ENCODE data around the gene NANS. TPM values are rescaled to one million over a fixed set of nuclear protein-coding genes. Genes with fewer than 3 reads are reported as not detected.

NANS gene
- total RNA-seq, 1 experiment from 2014 or later: 48.9 TPM

DNA sequence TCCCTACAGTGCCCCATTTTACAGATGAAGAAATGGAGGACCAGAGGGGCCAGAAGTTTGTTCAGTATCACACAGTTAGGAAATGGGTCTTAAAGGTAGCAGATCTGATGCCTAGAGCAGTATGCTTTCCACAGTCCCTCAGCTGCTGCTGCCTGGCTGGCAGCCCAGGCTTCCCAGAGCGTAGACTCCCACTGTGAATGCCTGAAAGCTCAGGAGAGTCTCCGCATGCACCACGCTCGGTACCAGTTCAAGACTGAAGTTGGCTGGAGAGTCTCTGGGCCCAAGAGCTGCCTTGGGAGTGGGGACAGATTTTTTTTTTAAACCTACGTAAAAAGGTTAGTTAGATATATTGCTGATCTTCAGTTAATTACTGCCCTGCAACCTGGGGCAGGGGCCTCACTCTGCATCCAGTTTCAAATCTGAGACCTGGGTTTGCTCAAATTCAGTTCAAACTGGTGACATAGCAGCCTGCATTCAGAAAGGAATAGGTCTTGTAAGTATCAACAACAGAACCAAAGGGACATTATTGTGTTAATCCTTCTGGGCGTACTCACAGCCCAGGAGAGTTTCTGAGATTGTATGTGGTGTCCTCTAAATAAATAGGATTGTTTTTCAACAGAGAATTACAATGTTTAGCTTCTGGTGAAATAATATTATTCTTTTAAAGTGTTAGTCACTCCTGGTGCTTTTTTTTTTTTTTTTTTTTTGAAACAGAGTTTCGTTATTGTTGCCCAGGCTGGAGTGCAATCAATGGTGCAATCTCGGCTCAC is 8.3 kb downstream of the NANS start:
- intact Hi-C loops (cut with micrococcal nuclease): no loop called here
- DNase-seq (ENCODE audit: low read depth, low spot score) (no peak), ATAC-seq (no peak)
- ChIA-PET POLR2A (no interaction called here), CTCF (no interaction called here), RAD21 (ENCODE audit: low non-redundant PET in 1 of 2, low total read pairs in 2 of 2, uncharacterized antibody in 2 of 2, unreplicated experiment in 2 of 2) (no interaction called here)
- no peaks in the 10 kb centered on the region for H3K27me3 ChIP-seq (ENCODE audit: insufficient read depth, low read length)
- peaks cover 27% of the 10 kb centered on the region in 2 experiments for H3K36me3 ChIP-seq (ENCODE audit: control insufficient read depth in 1 of 2, insufficient read depth in 2 of 2, low read length in 2 of 2)
- no TSS peak for BruUV-seq (replicated peaks)
- H3K4me3 ChIP-seq (replicated peaks in 1 of 2; ENCODE audit: low read depth in 1 of 2, low read length in 2 of 2): no peak overlapping the region
- peaks cover 56% of the 10 kb centered on the region for H3K79me2 ChIP-seq (ENCODE audit: insufficient read depth, low read length)
- no peaks in the 10 kb centered on the region for H4K20me1 ChIP-seq (ENCODE audit: insufficient read depth)
- H3K9me2 ChIP-seq (ENCODE audit: insufficient read depth): no peaks in the 10 kb centered on the region
- H3K9me3 ChIP-seq (ENCODE audit: control insufficient read depth in 1 of 2, insufficient read depth in 1 of 2, low read depth in 1 of 2, low read length in 2 of 2): no peaks in the 10 kb centered on the region
- TF ChIP-seq CEBPB (IDR thresholded peaks at IDR 0.05; ENCODE audit: low read depth): no peak
- no peak for TF ChIP-seq RAD21 (IDR thresholded peaks at IDR 0.05; ENCODE audit: low read depth)
- no peak for TF ChIP-seq EZH2phosphoT487 (IDR thresholded peaks at IDR 0.05; ENCODE audit: borderline replicate concordance)
- TF ChIP-seq CTCF (IDR thresholded peaks at IDR 0.05 in 2 of 3, conservative IDR thresholded peaks at IDR 0.05 in 1 of 3; ENCODE audit: borderline replicate concordance in 1 of 3, insufficient read depth in 1 of 3, low read depth in 2 of 3, low read length in 2 of 3): no peak
- no peak for TF ChIP-seq FOSL1 (IDR thresholded peaks at IDR 0.05; ENCODE audit: low read depth)
- no peak overlapping the region for H3K27ac ChIP-seq (ENCODE audit: low read depth, low read length)
- H3K4me2 ChIP-seq (ENCODE audit: low read length): no peak overlapping the region
- no peak overlapping the region for H2AFZ ChIP-seq (ENCODE audit: low read depth, low read length, poor library complexity, severe bottlenecking)
- no peak overlapping the region for H3K9ac ChIP-seq (ENCODE audit: low read length)
- H3K4me1 ChIP-seq (ENCODE audit: control insufficient read depth in 1 of 2, insufficient read depth in 2 of 2, low read length in 2 of 2): no peaks in the 10 kb centered on the region

DNA sequence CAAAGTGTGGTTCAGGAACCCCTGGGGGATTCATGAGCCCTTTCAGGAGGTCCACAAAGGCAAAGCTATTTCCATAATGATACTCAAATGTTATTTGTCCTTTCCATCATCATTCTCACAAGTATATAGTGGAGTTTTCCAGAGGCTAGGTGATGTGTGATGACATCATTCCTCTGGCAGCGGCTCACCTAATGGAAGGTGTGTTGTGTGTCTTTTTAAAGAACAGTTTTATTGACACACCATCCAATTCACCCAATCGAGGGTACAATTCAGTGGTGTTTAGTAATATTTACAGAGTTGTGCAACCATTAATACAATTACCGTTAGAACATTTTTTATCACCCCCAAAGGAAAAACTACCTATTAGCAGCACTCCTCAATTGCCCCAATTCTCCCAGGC is 9.7 kb downstream of the NANS start:
- no peaks in the 10 kb centered on the region for H4K20me1 ChIP-seq (ENCODE audit: insufficient read depth)
- H3K9me2 ChIP-seq (ENCODE audit: insufficient read depth): no peaks in the 10 kb centered on the region
- peaks cover 55% of the 10 kb centered on the region for H3K79me2 ChIP-seq (ENCODE audit: insufficient read depth, low read length)
- no TSS peak for BruUV-seq (replicated peaks)
- H3K4me3 ChIP-seq (replicated peaks in 1 of 2; ENCODE audit: low read depth in 1 of 2, low read length in 2 of 2): no peak overlapping the region
- CTCF ChIA-PET: no interaction called here
- H3K9ac ChIP-seq (ENCODE audit: low read length): no peak overlapping the region
- no peak overlapping the region for H3K27ac ChIP-seq (ENCODE audit: low read depth, low read length)
- no peak overlapping the region for H3K4me2 ChIP-seq (ENCODE audit: low read length)
- POLR2A ChIA-PET: no interaction called here
- H3K27me3 ChIP-seq (ENCODE audit: insufficient read depth, low read length): no peaks in the 10 kb centered on the region
- H3K9me3 ChIP-seq (ENCODE audit: control insufficient read depth in 1 of 2, insufficient read depth in 1 of 2, low read depth in 1 of 2, low read length in 2 of 2): no peaks in the 10 kb centered on the region
- ATAC-seq: no peak
- intact Hi-C loops (cut with micrococcal nuclease): no loop called here
- H2AFZ ChIP-seq (ENCODE audit: low read depth, low read length, poor library complexity, severe bottlenecking): no peak overlapping the region
- H3K4me1 ChIP-seq (ENCODE audit: control insufficient read depth in 1 of 2, insufficient read depth in 2 of 2, low read length in 2 of 2): no peaks in the 10 kb centered on the region
- peaks cover 27 to 29% of the 10 kb centered on the region in 2 experiments for H3K36me3 ChIP-seq (ENCODE audit: control insufficient read depth in 1 of 2, insufficient read depth in 2 of 2, low read length in 2 of 2)
- no peak for DNase-seq (ENCODE audit: low read depth, low spot score)
- RAD21 ChIA-PET (ENCODE audit: low non-redundant PET in 1 of 2, low total read pairs in 2 of 2, uncharacterized antibody in 2 of 2, unreplicated experiment in 2 of 2): no interaction called here
- TF ChIP-seq CEBPB (IDR thresholded peaks at IDR 0.05; ENCODE audit: low read depth) (no peak), RAD21 (IDR thresholded peaks at IDR 0.05; ENCODE audit: low read depth) (no peak), ZFX (IDR thresholded peaks at IDR 0.05) (no peak), MAX (IDR thresholded peaks at IDR 0.05) (no peak), FOSL1 (IDR thresholded peaks at IDR 0.05; ENCODE audit: low read depth) (no peak), TCF7L2 (IDR thresholded peaks at IDR 0.05; ENCODE audit: borderline replicate concordance, extremely low read depth, insufficient read depth, insufficient read length) (no peak), EGR1 (IDR thresholded peaks at IDR 0.05; ENCODE audit: low read depth) (no peak), YY1 (IDR thresholded peaks at IDR 0.05; ENCODE audit: extremely low read depth, insufficient replicate concordance, low read depth, low read length) (no peak), SRF (IDR thresholded peaks at IDR 0.05; ENCODE audit: low read depth) (no peak), SIN3A (IDR thresholded peaks at IDR 0.05; ENCODE audit: low read depth) (no peak), CTCF (IDR thresholded peaks at IDR 0.05 in 2 of 3, conservative IDR thresholded peaks at IDR 0.05 in 1 of 3; ENCODE audit: borderline replicate concordance in 1 of 3, insufficient read depth in 1 of 3, low read depth in 2 of 3, low read length in 2 of 3) (no peak), POLR2A (IDR thresholded peaks at IDR 0.05; ENCODE audit: borderline replicate concordance, extremely low read depth, insufficient read depth, insufficient read length) (no peak)

Data from HCT116 (cell line).